Fibroblast of pulmonary artery (primary cell): ENCODE data around the gene TENM3.

Source experiments
- DNase-seq: peaks from one replicate; pipeline ENCODE4 v3.0.0-alpha.2; 2010; ENCODE audit warnings: low read depth
- H3K4me3 ChIP-seq: replicated peaks from 2 replicates; pipeline ENCODE4 v1.5.1; 2011; ENCODE audit warnings: low read depth, mild to moderate bottlenecking, control low read depth, low read length, moderate library complexity
- TF ChIP-seq, protein P1 (sequence below): IDR thresholded peaks from 2 replicates; pipeline ENCODE4 v1.5.1; 2011; ENCODE audit warnings: mild to moderate bottlenecking, control low read depth, low read length, inconsistent platforms; ENCODE audit errors: missing control alignments

TENM3 gene

GRCh38 chr4:182495645-182496385 is 252.6 kb downstream of the TENM3 start:
- no peak for DNase-seq
- TF ChIP-seq, protein P1, sequence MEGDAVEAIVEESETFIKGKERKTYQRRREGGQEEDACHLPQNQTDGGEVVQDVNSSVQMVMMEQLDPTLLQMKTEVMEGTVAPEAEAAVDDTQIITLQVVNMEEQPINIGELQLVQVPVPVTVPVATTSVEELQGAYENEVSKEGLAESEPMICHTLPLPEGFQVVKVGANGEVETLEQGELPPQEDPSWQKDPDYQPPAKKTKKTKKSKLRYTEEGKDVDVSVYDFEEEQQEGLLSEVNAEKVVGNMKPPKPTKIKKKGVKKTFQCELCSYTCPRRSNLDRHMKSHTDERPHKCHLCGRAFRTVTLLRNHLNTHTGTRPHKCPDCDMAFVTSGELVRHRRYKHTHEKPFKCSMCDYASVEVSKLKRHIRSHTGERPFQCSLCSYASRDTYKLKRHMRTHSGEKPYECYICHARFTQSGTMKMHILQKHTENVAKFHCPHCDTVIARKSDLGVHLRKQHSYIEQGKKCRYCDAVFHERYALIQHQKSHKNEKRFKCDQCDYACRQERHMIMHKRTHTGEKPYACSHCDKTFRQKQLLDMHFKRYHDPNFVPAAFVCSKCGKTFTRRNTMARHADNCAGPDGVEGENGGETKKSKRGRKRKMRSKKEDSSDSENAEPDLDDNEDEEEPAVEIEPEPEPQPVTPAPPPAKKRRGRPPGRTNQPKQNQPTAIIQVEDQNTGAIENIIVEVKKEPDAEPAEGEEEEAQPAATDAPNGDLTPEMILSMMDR, result no peak

GRCh38 chr4:182496408-182496807 is 253.2 kb downstream of the TENM3 start:
- DNase-seq, result no peak
- TF ChIP-seq, protein P1, result no peak
- no peak overlapping the region for H3K4me3 ChIP-seq

More at GRCh38 chr4:182495645-182496385, 252.6 kb downstream of the TENM3 start:
- no peak overlapping the region for H3K4me3 ChIP-seq

DNA sequence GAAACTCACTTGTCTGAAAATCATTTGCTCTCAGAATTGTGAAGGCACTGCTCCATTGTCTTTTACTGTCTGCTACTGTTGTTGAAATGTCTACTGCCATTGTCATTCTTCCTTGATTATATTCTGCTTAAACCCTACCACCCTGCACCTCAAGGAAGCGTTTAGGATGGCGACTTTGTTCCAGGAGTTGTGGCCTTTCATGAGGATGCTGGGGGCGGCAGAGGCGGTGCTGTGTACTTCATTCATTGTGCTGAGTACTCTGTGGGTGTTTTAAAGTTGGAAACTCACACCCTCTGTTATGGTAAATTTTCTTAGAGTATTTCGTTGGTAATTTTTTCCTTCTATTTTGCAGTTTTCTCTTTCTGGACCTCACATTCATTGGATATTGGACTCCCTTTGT is 258.9 kb downstream of the TENM3 start:
- TF ChIP-seq, protein P1, result no peak
- H3K4me3 ChIP-seq, result no peak overlapping the region
- no peak for DNase-seq

DNA sequence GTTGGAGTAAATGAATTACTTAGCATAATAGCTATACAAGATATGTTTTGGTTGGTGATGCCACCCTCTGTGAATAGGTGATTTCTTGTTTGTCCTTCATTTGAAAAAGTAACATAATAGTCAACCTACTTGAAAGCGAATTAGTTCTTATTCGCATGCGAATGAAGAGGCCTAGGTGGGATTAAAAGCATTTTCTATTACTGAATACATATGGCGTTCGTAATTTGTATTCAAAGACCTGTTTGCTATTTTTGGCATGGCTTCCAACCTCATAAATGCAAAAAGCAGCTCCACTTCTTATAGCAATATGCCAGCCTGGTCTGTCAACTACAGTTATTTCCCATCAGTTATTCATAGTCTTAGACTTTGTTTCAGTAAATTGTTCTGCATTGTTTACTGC is 261.3 kb downstream of the TENM3 start:
- DNase-seq, result no peak
- H3K4me3 ChIP-seq, result no peak overlapping the region
- TF ChIP-seq, protein P1, result no peak

DNA sequence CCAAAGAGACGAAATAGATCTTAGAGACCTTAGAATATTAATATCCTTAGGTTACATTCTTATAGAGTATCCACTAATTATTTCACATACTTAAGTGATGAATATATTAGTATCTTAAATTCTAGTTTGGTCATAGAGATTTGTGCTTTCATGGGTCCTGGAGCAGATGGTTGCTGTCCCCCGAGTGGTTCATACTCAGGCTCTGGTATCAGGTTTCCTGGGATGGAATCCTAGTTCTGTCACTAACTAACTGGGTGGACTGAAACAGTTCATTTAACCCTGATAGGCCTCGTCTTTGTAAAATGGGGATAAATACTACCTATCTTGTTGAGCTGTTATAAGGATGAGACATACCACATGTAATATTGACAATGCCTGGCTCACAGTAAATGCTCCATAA is 264.6 kb downstream of the TENM3 start:
- DNase-seq, result no peak
- no peak overlapping the region for H3K4me3 ChIP-seq
- TF ChIP-seq, protein P1, result no peak

DNA sequence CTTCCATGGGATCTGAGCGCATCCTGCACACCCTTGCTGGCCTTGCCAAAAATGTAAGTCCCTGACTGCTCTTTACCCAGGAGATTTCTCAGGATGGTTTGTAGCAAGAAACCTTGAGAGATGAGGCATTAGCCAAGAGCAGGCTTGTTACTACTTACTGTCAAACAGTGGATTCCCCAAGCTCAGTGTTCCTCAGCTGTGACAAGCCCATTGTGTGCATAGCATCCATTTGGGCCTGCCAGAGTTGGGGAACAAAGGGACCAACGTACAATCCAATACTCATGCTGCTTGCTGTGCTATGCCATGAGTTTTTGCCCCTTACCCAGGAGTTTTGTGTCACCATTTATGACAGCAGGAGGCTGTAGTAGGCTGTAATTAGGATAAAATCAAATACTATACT is 267.6 kb downstream of the TENM3 start:
- DNase-seq, result no peak
- TF ChIP-seq, protein P1, result no peak
- no peak overlapping the region for H3K4me3 ChIP-seq

DNA sequence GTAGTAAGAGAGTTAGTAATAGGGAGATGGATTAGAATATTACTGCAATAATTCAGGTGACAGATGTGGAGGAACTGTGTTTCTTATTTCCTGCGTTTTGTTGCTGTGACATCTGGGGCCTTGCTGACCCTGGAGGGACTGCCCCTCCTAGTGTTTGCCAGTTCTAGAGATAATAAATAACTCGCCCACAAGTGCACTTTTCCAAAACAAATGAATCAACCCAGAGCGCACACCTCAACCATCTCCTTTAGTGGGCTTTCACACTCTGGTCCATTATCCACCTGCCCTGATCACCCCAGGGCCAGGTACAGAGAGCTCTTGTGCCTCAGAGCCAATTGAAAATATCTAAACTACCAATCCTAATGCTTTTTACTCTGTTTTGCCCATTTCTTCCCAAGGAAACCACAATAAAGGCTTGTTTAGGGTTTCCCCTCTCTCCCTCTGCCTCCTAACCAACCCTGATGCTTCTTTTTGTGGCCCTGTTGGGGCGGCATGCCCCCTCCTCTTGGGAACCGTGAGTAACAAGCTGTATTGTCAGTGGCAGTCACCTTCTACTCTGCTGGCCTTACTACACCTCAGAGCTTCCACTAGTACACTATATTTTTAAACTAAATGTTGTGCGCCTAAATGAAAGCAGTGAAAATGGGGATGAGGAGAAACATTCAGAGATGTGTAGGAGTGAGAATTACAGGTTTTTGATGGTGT is 270.5 kb downstream of the TENM3 start:
- no peak overlapping the region for H3K4me3 ChIP-seq
- TF ChIP-seq, protein P1, result no peak
- no peak for DNase-seq
